Brain microvascular endothelial cell (primary cell): ENCODE results near the gene SPNS3.

ENCODE experiments used
- DNase-seq: peaks from one replicate; pipeline ENCODE4 v3.0.0-alpha.2; 2020
- H3K27ac ChIP-seq: fragments of 250-450 bp; sonication (Bioruptor Pico); 2 replicates; pipeline ENCODE4 v1.5.1; 2020; ENCODE audit warnings: mild to moderate bottlenecking, moderate library complexity
- H3K27me3 ChIP-seq: fragments of 250-450 bp; sonication (Bioruptor Pico); replicated peaks from 2 replicates; pipeline ENCODE4 v1.5.1; 2020; ENCODE audit warnings: mild to moderate bottlenecking
- H3K36me3 ChIP-seq: fragments of 250-450 bp; sonication (Bioruptor Pico); replicated peaks from 2 replicates; pipeline ENCODE4 v1.5.1; 2020; ENCODE audit warnings: mild to moderate bottlenecking
- H3K4me3 ChIP-seq: 2 replicates; pipeline ENCODE4 v1.5.1; 2011; ENCODE audit warnings: low read depth, mild to moderate bottlenecking, control low read depth, low read length, moderate library complexity
- CTCF ChIP-seq: IDR thresholded peaks from 2 replicates; pipeline ENCODE4 v1.5.1; 2011; ENCODE audit warnings: low read depth, mild to moderate bottlenecking, moderate library complexity, low read length, control low read depth, inconsistent platforms; ENCODE audit errors: missing control alignments
- in situ Hi-C: cut with HindIII; loops from 2 replicates; pipeline ENCODE4 v1.10.0; 2017; ENCODE audit warnings: low sequenced_read_pairs, low pct_ligation_motif_present

The SPNS3 gene

GRCh38 chr17:4479982-4480751, 46.4 kb downstream of the SPNS3 start:
- no peak overlapping the region for H3K27ac ChIP-seq

GRCh38 chr17:4480929-4481898, 47.5 kb downstream of the SPNS3 start:
- H3K27ac ChIP-seq, result no peak overlapping the region
- DNase-seq, result no peak
- in situ Hi-C loops, result no loop called here
- no peaks in the 10 kb centered on the region for H3K36me3 ChIP-seq
- TF ChIP-seq CTCF, result no peak
- H3K4me3 ChIP-seq, result no peak overlapping the region
- H3K27me3 ChIP-seq, result no peaks in the 10 kb centered on the region

More at GRCh38 chr17:4479982-4480751, 46.4 kb downstream of the SPNS3 start:
- no peak for TF ChIP-seq CTCF
- Histone ChIP-seq H3K27me3 (no peaks in the 10 kb centered on the region), H3K36me3 (no peaks in the 10 kb centered on the region), H3K4me3 (no peak overlapping the region)
- no peak for DNase-seq
- in situ Hi-C loops, result no loop called here

DNA sequence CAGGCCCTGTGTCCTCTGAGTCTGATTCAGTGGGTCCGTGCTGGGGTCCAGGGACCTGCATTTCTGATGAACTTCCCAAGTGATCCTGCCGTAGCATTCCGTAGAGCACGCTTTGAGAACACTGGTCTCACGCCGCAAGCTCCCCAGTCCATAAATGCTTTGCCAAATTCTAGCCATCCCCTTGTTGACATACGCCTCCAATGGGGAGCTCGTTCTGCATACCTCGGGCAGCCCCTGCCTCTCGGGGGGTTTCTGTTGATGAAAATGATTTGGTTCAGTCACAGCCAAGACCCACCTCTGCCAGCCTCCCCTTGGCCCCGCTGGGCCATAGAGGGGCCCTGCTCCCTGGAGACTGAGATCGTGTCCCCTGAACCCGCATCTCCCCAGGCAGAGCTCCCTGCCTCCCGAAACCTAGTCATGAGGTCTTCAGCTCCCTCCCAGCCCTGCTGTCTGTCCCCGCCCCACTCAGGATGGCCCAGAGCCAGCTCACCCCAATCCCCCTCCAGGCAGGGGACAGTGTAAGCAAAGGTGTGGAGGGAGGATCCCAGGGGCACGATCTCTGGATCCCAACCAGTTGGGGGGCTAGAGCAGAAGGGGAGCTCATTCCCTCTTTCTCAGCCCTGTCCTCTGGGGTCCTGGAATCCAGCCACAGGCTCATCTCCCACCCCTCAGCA, 48.7 kb downstream of the SPNS3 start:
- Histone ChIP-seq H3K36me3 (no peaks in the 10 kb centered on the region), H3K4me3 (no peak overlapping the region), H3K27me3 (no peaks in the 10 kb centered on the region), H3K27ac (no peak overlapping the region)
- TF ChIP-seq CTCF, result no peak
- no peak for DNase-seq
- in situ Hi-C loops, result no loop called here

DNA sequence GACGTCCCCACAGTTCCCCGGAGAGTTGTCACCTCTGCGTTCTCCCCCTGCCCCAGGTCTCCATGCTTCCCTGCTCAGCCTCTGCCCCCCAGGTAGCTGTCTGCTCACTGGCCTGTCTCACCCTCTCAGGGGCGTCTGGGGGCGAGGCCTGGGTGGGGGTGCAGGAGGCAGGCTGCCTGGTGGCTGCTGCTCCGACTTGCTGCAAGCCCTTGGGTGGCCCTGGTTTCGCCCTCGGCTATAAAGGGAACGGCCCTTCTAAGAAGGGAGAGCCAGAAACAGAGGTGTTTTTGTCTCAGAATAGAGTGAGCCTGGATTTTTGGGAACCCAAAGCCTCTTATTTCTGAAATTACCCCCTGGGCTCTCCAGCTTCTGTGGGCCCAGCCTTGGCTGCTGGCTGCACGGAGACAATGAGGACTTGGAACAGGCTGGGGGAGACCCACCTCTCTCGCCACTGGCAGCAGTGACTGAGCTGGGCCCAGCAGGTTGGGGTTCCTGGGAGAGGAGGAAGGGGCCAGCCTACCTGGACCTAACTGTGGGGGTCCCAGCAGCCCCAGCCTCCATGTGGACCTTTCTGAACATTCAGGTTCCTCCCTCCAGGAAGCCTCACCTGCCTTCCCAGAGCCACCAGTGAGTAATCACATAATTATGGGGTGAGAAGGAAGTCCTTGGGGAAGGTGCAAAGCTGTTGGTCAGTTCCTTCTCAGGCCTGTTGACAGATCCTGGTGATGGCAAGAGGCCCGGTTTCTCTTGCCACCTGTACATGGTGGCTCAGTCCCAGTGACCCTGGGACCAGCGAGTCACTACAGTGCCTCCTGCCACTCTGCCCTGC, 49.5 kb downstream of the SPNS3 start:
- DNase-seq, result no peak
- in situ Hi-C loops, result no loop called here
- H3K4me3 ChIP-seq, result no peak overlapping the region
- no peaks in the 10 kb centered on the region for H3K27me3 ChIP-seq
- no peak overlapping the region for H3K27ac ChIP-seq
- no peak for TF ChIP-seq CTCF
- no peaks in the 10 kb centered on the region for H3K36me3 ChIP-seq
